ENCODE data around the gene LRP1. TPM values are rescaled to one million over a fixed set of nuclear protein-coding genes. Genes with fewer than 3 reads are reported as not detected.

LRP1 gene
- polyA plus RNA-seq, 1 donor (not counting 4 experiments of a cell fraction or from before 2014, with no cell fraction given) = 4.9 TPM

GRCh38 chr12:57250956-57251355, 122.7 kb downstream of the LRP1 start, which contains the start of gene STAC3:
TSS of gene STAC3 (minus strand) at chr12:57251187. CDS start at chr12:57249636, 1,551 bp downstream.
- H3K9me1 ChIP-seq (ENCODE audit: control insufficient read depth, extremely low read depth, insufficient read depth, low read length) = no peaks in the 10 kb centered on the region
- no peak within 1 kb of the TSS for H3K27ac ChIP-seq (ENCODE audit: control insufficient read depth, insufficient read depth, low read length)
- H3K79me2 ChIP-seq (ENCODE audit: control insufficient read depth, insufficient read depth, low read length) = no peaks in the 10 kb centered on the region
- DNase-seq (ENCODE audit: low read depth, low spot score) (no peak), FAIRE-seq (no peak)
- H3K9ac ChIP-seq (ENCODE audit: control insufficient read depth, extremely low read depth, insufficient read depth, low read length) = no peak within 1 kb of the TSS
- H2AFZ ChIP-seq (ENCODE audit: control insufficient read depth, low read length) = no peak within 1 kb of the TSS
- no peak within 1 kb of the TSS for H3K4me2 ChIP-seq (ENCODE audit: control insufficient read depth, extremely low read depth, insufficient read depth, low read depth, low read length)
- H4K20me1 ChIP-seq (ENCODE audit: control insufficient read depth, extremely low read depth, insufficient read depth, low read length) = no peaks in the 10 kb centered on the region
- TF ChIP-seq CTCF (optimal IDR thresholded peaks at IDR 0.05 in 1 of 3, IDR thresholded peaks at IDR 0.05 in 1 of 3, conservative IDR thresholded peaks at IDR 0.05 in 1 of 3; ENCODE audit: extremely low read depth in 1 of 3, insufficient read depth in 2 of 3, low read length in 3 of 3) (no peak), EZH2 (IDR thresholded peaks at IDR 0.05; ENCODE audit: low read length) (no peak)
- no peak within 1 kb of the TSS for H3K4me3 ChIP-seq (ENCODE audit: control insufficient read depth in 2 of 3, extremely low read depth in 1 of 3, insufficient read depth in 2 of 3, low read depth in 1 of 3, low read length in 3 of 3)
- no peaks in the 10 kb centered on the region for H3K27me3 ChIP-seq (ENCODE audit: control insufficient read depth, extremely low read depth, insufficient read depth, low read length)
- H3K9me3 ChIP-seq (ENCODE audit: control insufficient read depth, low read depth, low read length) = no peaks in the 10 kb centered on the region
- H3K4me1 ChIP-seq (ENCODE audit: control insufficient read depth, extremely low read depth, insufficient read depth, low read length) = no peaks in the 10 kb centered on the region
- dilution Hi-C loops (cut with MboI; ENCODE audit: extremely low pct_ligation_motif_present, low sequenced_read_pairs) = no loop called here
- H3K36me3 ChIP-seq (ENCODE audit: control insufficient read depth in 2 of 2, extremely low read depth in 1 of 2, insufficient read depth in 2 of 2, low read length in 2 of 2) = peaks cover 5 to 6% of the 10 kb centered on the region in 2 experiments

- Histone ChIP-seq H3K9ac (ENCODE audit: control insufficient read depth, extremely low read depth, insufficient read depth, low read length) (no peak overlapping the region), H3K79me2 (ENCODE audit: control insufficient read depth, insufficient read depth, low read length) (no peaks in the 10 kb centered on the region), H3K4me3 (ENCODE audit: control insufficient read depth in 2 of 3, extremely low read depth in 1 of 3, insufficient read depth in 2 of 3, low read depth in 1 of 3, low read length in 3 of 3) (no peak overlapping the region), H3K4me1 (ENCODE audit: control insufficient read depth, extremely low read depth, insufficient read depth, low read length) (no peaks in the 10 kb centered on the region), H3K36me3 (ENCODE audit: control insufficient read depth in 2 of 2, extremely low read depth in 1 of 2, insufficient read depth in 2 of 2, low read length in 2 of 2) (peaks cover 14 to 26% of the 10 kb centered on the region in 2 experiments), H3K9me1 (ENCODE audit: control insufficient read depth, extremely low read depth, insufficient read depth, low read length) (no peaks in the 10 kb centered on the region), H4K20me1 (ENCODE audit: control insufficient read depth, extremely low read depth, insufficient read depth, low read length) (no peaks in the 10 kb centered on the region), H3K9me3 (ENCODE audit: control insufficient read depth, low read depth, low read length) (no peaks in the 10 kb centered on the region), H3K27ac (ENCODE audit: control insufficient read depth, insufficient read depth, low read length) (no peak overlapping the region), H3K4me2 (ENCODE audit: control insufficient read depth, extremely low read depth, insufficient read depth, low read depth, low read length) (no peak overlapping the region), H2AFZ (ENCODE audit: control insufficient read depth, low read length) (no peak overlapping the region), H3K27me3 (ENCODE audit: control insufficient read depth, extremely low read depth, insufficient read depth, low read length) (no peaks in the 10 kb centered on the region)
- TF ChIP-seq CTCF (optimal IDR thresholded peaks at IDR 0.05 in 1 of 3, IDR thresholded peaks at IDR 0.05 in 1 of 3, conservative IDR thresholded peaks at IDR 0.05 in 1 of 3; ENCODE audit: extremely low read depth in 1 of 3, insufficient read depth in 2 of 3, low read length in 3 of 3) (no peak), EZH2 (IDR thresholded peaks at IDR 0.05; ENCODE audit: low read length) (no peak)
- dilution Hi-C loops (cut with MboI; ENCODE audit: extremely low pct_ligation_motif_present, low sequenced_read_pairs) = no loop called here
- no peak for FAIRE-seq
- DNase-seq (ENCODE audit: low read depth, low spot score) = no peak
These were observed 126.4 kb downstream of the LRP1 start for GRCh38 chr12:57254506-57255280.
